WTC11 (cell line): ENCODE measurements around the gene CREBBP.

Source experiments
- CBFB ChIP-seq: sonication (generic); formaldehyde crosslinking; IDR thresholded peaks from 2 replicates; pipeline ENCODE4 v1.8.1; 2022; ENCODE audit warnings: mild to moderate bottlenecking, low read depth, missing genetic modification reagents
- SP1 ChIP-seq: sonication (generic); formaldehyde crosslinking; conservative IDR thresholded peaks from 2 replicates; pipeline ENCODE4 v1.8.1; 2022; ENCODE audit warnings: missing genetic modification reagents
- ZNF219 ChIP-seq: sonication (generic); formaldehyde crosslinking; IDR thresholded peaks from 2 replicates; pipeline ENCODE4 v1.8.0; 2023; ENCODE audit warnings: missing genetic modification reagents, mild to moderate bottlenecking, borderline replicate concordance
- TF ChIP-seq, protein P1 (sequence below): fragments of 200-600 bp; IDR thresholded peaks from 2 replicates; pipeline ENCODE4 v1.8.0; 2022; ENCODE audit warnings: antibody characterized with exemption
- TF ChIP-seq, protein P2 (sequence below): sonication (generic); formaldehyde crosslinking; IDR thresholded peaks from 2 replicates; pipeline ENCODE4 v1.8.0; 2022; ENCODE audit warnings: mild to moderate bottlenecking, missing genetic modification reagents
- TF ChIP-seq, protein P3 (sequence below): sonication (generic); formaldehyde crosslinking; IDR thresholded peaks from 2 replicates; pipeline ENCODE4 v1.8.0; 2022; ENCODE audit warnings: mild to moderate bottlenecking, missing genetic modification reagents
- TF ChIP-seq, protein P4 (sequence below): sonication (generic); formaldehyde crosslinking; IDR thresholded peaks from 2 replicates; pipeline ENCODE4 v1.8.0; 2022; ENCODE audit warnings: mild to moderate bottlenecking, missing genetic modification reagents

DNA sequence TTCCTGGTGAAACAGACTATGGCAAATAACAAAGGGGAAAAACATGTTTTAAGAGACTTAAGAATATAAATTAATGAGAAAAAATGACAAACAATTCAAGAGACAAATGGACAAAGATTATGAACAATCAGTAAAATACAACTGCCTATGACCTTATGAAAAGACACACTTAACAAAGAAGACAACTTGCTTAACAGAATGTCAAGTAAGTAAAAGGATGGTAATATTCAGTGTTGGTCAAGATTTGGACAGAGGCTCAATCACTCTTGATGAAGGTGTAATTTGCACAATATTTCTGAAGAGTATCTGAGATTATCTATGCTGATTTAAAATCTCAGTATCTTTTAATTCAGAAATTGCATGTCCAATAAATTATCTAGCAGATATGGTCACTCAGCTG lies 34.4 kb downstream of the CREBBP start:
- TF ChIP-seq, protein P1, sequence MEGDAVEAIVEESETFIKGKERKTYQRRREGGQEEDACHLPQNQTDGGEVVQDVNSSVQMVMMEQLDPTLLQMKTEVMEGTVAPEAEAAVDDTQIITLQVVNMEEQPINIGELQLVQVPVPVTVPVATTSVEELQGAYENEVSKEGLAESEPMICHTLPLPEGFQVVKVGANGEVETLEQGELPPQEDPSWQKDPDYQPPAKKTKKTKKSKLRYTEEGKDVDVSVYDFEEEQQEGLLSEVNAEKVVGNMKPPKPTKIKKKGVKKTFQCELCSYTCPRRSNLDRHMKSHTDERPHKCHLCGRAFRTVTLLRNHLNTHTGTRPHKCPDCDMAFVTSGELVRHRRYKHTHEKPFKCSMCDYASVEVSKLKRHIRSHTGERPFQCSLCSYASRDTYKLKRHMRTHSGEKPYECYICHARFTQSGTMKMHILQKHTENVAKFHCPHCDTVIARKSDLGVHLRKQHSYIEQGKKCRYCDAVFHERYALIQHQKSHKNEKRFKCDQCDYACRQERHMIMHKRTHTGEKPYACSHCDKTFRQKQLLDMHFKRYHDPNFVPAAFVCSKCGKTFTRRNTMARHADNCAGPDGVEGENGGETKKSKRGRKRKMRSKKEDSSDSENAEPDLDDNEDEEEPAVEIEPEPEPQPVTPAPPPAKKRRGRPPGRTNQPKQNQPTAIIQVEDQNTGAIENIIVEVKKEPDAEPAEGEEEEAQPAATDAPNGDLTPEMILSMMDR, result no peak
- TF ChIP-seq SP1 (CRISPR knock-in tag) (no peak), ZNF219 (no peak), CBFB (no peak)
- TF ChIP-seq, protein P2, sequence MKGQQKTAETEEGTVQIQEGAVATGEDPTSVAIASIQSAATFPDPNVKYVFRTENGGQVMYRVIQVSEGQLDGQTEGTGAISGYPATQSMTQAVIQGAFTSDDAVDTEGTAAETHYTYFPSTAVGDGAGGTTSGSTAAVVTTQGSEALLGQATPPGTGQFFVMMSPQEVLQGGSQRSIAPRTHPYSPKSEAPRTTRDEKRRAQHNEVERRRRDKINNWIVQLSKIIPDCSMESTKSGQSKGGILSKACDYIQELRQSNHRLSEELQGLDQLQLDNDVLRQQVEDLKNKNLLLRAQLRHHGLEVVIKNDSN (CRISPR knock-in tag), result no peak
- TF ChIP-seq, protein P3, sequence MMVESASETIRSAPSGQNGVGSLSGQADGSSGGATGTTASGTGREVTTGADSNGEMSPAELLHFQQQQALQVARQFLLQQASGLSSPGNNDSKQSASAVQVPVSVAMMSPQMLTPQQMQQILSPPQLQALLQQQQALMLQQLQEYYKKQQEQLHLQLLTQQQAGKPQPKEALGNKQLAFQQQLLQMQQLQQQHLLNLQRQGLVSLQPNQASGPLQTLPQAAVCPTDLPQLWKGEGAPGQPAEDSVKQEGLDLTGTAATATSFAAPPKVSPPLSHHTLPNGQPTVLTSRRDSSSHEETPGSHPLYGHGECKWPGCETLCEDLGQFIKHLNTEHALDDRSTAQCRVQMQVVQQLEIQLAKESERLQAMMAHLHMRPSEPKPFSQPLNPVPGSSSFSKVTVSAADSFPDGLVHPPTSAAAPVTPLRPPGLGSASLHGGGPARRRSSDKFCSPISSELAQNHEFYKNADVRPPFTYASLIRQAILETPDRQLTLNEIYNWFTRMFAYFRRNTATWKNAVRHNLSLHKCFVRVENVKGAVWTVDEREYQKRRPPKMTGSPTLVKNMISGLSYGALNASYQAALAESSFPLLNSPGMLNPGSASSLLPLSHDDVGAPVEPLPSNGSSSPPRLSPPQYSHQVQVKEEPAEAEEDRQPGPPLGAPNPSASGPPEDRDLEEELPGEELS (CRISPR knock-in tag), result no peak
- TF ChIP-seq, protein P4, sequence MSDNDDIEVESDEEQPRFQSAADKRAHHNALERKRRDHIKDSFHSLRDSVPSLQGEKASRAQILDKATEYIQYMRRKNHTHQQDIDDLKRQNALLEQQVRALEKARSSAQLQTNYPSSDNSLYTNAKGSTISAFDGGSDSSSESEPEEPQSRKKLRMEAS (CRISPR knock-in tag), result no peak
